GM21423 (cell line): ENCODE measurements around the gene ITGB4.

ENCODE experiments used
- ATAC-seq: cut with Tn5 transposase; IDR thresholded peaks from one replicate; pipeline ENCODE4 v1.9.1; 2021; ENCODE audit warnings: mild to moderate bottlenecking, moderate library complexity; ENCODE audit not compliant: unreplicated experiment

The ITGB4 gene

GRCh38 chr17:75695830-75696271 is 25.4 kb upstream of the ITGB4 start:
- ATAC-seq = no peak

DNA sequence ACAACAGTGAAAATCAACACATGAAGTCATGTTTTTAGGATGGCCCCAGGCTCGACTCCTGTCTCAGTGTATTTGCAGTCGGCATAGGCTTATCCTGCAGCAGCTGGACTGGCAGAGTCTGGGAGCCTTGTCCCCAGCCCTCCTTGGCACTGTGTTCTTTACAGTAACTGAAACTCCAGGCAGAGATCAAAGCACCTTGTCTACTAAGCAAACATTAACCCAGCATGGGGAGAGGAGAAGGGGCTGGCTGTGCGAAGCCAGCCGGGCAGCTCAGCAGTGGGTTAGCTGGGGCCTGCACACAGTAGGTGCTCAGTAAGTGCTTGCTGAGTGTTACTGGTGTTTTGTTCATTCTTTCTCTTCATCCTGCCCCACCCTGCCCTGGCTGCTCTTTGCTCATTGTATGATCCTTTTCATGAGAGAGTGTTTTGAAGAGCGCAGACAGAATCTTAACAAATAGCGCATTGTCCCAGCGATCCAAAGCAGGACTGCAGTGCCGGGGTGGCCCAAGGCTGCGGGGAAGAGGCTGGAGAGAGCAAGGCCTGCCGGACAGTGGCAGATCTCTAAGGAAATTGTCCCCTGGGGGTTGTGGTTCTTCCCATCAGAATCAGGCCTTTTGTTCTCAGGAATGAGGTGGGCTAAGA is 23.5 kb upstream of the ITGB4 start:
- ATAC-seq = no peak

DNA sequence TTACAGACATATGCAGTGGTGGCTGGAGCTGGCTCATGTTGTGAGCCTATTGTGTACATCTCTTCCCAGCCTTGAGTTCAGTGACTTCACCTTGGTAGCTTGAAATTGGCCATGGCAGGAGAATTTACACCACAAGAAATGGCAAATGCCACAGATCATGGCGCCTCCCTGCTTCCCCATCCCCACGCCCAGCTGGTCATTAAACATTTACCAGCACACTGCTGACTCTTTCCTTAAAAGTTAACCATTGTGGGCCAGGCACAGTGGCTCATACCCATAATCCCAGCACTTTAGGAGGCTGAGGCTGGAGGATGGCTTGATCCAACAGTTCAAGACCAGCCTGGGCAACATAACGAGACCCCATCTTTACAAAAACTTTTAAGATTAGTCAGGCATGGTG is 22.6 kb upstream of the ITGB4 start:
- ATAC-seq = no peak

GRCh38 chr17:75701288-75701687 is 20.0 kb upstream of the ITGB4 start:
- ATAC-seq = no peak

DNA sequence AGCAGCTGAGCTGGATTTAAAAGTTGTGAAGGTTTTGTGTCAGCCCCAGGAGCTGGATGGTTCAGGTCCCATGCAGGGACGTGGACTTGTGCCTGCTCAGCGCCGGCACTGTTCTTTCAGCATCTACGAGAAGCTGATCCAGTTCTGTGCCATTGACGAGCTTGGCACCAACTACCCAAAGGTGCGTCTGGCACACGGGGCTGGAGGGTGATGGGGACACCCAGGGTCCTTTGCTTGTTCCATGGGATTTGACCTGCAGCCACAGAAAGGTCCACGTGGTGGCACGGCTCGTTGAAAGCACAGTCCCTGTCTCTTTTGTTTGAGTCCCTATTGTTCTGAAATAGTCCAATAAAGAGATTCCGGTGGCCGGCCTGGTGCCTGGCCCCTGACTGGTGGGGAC is 18.1 kb upstream of the ITGB4 start:
- ATAC-seq = no peak

GRCh38 chr17:75703591-75703990 is 17.7 kb upstream of the ITGB4 start:
- ATAC-seq = no peak

- ATAC-seq = no peak
Measured at GRCh38 chr17:75704963-75705875, 16.0 kb upstream of the ITGB4 start.

GRCh38 chr17:75706042-75706728 is 15.1 kb upstream of the ITGB4 start:
- no peak for ATAC-seq

- ATAC-seq = no peak
Measured at GRCh38 chr17:75707079-75707571, 14.1 kb upstream of the ITGB4 start.

DNA sequence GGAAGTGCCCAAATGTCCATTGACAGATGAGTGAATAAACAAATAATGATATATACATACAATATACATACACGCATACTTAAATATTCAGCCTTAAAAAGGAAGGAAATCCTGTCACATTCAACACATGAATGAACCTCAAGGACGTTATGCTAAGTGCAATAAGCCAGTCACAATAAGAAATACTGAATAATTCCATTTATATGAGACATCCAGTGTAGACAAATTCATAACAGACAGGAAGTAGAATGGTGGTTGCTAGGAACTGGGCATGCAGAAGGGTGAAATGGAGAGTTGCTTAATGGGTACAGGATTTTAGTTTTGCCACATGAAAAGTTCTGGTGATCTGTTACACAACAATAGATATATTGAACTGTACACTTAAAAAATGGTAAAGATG is 8.8 kb upstream of the ITGB4 start:
- no peak for ATAC-seq

DNA sequence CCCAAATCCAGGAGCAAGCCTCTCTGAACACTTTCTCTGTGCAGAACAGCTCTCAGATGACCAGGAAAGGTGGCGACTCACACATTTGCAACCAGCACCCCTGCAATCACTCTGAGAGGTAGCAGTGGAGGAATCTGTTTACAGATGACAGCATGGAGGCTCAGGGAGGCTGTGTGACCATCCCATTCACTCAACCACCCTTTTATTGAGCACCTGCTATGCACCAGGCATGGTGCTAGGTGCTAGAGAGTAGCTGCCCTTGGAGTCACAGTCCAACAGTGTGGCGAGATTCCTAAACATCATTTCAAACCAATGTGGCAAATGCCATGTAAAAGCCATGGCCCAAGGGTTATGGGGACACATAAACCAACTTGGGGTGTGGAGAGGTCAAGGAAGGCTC is 1.5 kb upstream of the ITGB4 start:
- ATAC-seq = no peak

- no peak for ATAC-seq
Measured at GRCh38 chr17:75721463-75722011, 278 bp downstream of the ITGB4 start.

GRCh38 chr17:75722076-75722475 is 817 bp downstream of the ITGB4 start:
- ATAC-seq = no peak

DNA sequence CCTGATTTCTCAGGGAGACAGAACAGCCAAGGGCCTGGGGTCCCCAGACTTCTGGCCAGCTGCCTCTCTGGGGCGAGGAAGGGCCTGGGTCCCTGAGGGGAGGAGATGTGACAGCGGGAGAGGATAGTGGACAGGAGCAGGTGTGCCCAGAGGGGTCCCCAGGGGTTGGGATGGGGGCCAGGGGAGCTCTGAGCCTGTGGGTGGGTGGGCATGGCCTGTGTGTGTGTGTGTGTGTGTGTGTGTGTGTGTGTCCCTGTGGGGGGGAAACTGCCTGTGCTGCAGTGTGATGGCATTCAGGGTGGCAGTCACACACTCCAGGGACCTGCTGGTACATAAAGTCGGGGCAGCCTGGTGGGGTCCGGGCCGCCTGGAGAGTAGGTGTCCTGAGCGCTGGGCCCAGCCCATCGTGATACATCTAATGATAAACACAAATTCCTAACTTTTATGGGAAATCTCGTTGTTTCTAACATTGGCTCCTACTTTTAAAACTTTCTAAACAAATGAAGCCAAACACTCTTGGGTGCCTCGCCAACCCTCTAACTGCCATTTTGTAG is 1.4 kb downstream of the ITGB4 start:
- no peak for ATAC-seq

DNA sequence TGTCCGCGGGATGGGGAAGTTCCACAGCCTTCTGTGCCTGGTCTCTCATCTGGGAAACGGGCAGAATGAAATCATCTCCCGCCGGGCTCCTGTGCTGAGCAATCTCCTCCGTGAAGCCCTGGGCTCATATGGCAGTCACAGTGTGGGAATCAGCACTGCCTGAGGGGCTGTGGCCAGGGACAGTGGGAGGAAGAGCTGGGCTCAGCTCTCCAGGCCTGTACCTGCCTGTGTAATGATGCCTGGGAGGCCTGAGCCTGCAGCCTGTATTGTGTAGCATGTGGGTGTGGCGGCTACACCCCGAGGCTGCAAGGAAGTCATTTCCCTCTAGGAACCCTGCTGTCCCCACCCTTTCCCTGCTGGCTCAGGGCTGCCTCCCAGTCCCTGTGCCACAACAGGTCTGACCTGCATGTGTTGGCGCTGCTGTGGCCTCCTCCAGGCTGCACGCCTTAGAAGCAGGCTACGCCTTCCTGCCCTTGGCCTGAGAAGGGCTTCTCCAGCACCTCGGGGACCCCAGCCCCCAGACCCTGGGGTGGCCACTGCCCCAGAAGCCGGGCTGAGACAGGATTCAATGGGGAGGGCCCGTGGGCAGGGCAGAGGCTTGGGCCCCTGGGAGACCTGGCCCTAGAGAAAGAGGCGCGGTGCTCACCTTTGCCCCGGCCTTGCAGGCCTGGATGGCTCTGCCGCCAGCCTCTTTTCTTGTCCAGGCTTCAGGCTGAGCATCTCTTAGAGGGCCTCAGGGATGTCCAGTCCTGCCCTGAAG is 2.1 kb downstream of the ITGB4 start:
- no peak for ATAC-seq

GRCh38 chr17:75724016-75725003 is 3.1 kb downstream of the ITGB4 start:
- ATAC-seq = no peak

GRCh38 chr17:75725504-75725903 is 4.2 kb downstream of the ITGB4 start:
- ATAC-seq = no peak

DNA sequence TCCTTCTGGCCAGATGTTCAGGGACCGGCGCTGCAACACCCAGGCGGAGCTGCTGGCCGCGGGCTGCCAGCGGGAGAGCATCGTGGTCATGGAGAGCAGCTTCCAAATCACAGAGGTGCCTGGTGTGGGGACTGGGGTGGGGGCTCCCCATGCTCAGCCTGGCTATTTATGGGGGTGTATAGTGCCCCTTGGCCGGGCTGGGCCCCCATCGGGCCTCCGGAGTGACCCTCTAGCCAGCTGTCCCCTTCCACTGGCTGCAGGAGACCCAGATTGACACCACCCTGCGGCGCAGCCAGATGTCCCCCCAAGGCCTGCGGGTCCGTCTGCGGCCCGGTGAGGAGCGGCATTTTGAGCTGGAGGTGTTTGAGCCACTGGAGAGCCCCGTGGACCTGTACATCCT is 6.1 kb downstream of the ITGB4 start:
- ATAC-seq = no peak

- ATAC-seq = no peak
Measured at GRCh38 chr17:75729351-75729750, 8.1 kb downstream of the ITGB4 start.
